Measurements from ENCODE around the gene NUDT21. TPM values are rescaled to one million over a fixed set of nuclear protein-coding genes. Genes with fewer than 3 reads are reported as not detected.

The NUDT21 gene
- total RNA-seq, 2 experiments from 2014 or later = 333 to 349 TPM

- DNase-seq (peak; percentile 52), ATAC-seq (peak; percentile 47)
- peaks cover 59% of the 10 kb centered on the region for H3K4me1 Mint-ChIP-seq
- CTCF ChIA-PET = interaction anchor here (0.7 kb wide), 1 partner anchor 13 kb away, joined by 3 read pairs; no protein-coding TSS in a partner anchor
- no peaks in the 10 kb centered on the region for H3K9me3 Mint-ChIP-seq (ENCODE audit: low read depth)
- peak overlapping the region; percentile 82 for H3K27ac Mint-ChIP-seq
- H3K36me3 Mint-ChIP-seq (ENCODE audit: low read depth) = peaks cover 6% of the 10 kb centered on the region
- POLR2A ChIA-PET = interaction anchor here (0.6 kb wide), 1 partner anchor 277 kb away, joined by 3 read pairs; no protein-coding TSS in a partner anchor
- H3K4me3 Mint-ChIP-seq = peak overlapping the region; percentile 90
- H3K27me3 Mint-ChIP-seq = no peaks in the 10 kb centered on the region
- intact Hi-C loops (cut with DNase I, micrococcal nuclease) = loop anchor here (1.0 to 10.0 kb wide), 6 partner anchors 22 to 1310 kb away; partner anchors contain the start of genes KATNB1 (in 1 of the 2), NUDT21 (in 1 of the 2), NUP93 (in 1 of the 2) and OGFOD1 (in 1 of the 2)
Observed at GRCh38 chr16:56424791-56425438, 26.2 kb downstream of the NUDT21 start.

DNA sequence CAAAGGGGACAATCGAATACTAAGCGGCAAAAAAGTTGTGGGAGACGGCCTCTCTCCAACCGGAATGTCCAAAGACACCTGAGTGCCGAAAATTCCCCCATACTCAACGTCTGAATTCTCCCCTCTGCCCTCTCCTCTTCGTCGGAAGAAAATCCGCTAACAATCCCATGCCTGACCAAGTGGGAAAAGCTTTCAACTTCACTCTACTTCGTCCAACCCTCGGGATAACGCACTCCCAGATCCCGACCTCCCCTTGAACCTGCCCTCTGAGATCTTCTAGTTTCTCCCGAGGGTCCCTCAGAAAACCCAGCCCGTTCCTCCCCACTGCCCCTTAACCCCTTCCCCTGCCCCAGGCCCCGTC, 26.7 kb downstream of the NUDT21 start:
- ATAC-seq (no peak), DNase-seq (no peak)
- intact Hi-C loops (cut with DNase I, micrococcal nuclease) = loop anchor here in 1 of 2 experiments (10.0 kb wide), 1 partner anchor 1310 kb away; the partner anchor contains the start of gene KATNB1
- ChIA-PET POLR2A (interaction anchor here (0.6 to 1.3 kb wide), 2 partner anchors 23 to 278 kb away, joined by 3 read pairs; no protein-coding TSS in a partner anchor), CTCF (interaction anchor here (0.7 kb wide), 1 partner anchor 12 kb away, joined by 3 read pairs; no protein-coding TSS in a partner anchor)
- Mint-ChIP-seq H3K4me1 (peaks cover 59% of the 10 kb centered on the region), H3K4me3 (peak overlapping the region; percentile 90), H3K27ac (peak overlapping the region; percentile 82), H3K27me3 (no peaks in the 10 kb centered on the region), H3K9me3 (ENCODE audit: low read depth) (no peaks in the 10 kb centered on the region), H3K36me3 (ENCODE audit: low read depth) (peaks cover 6% of the 10 kb centered on the region)

DNA sequence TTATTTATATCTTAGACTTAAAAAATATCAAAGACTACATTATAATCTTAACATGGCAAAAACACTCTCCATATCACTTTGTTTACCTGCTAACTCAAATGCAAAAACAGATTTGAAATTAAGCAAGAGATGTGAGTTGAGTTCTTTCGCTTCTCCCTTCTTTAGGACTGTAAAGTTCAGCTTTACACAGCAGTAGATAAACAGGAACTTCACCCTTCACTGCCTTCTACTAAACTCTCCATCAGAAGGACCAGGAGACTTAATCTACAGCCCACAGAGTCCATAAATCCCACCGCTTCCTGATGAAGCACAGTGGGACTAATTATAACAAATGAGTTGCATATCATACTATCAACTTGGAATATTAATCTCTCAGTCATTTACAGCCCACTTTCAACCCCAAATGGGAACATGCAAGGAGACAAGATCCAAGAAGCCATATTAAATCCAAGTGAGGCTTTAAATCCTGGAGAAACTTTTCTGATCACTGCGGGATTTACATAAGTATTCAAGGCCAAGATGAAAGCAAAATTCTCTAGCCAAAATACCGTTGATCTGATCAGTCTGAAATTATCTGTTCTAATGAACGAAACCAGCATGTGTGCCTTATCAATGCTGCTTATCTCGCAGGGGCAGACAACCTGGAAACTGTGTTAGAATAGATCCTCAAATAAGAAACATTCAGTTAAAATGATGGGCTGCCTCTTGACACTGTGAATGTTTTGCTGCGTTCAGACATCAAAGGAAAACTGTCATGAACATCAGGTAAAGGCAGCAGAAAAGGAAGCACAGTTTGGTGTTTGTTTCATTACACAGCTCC, 27.3 kb downstream of the NUDT21 start:
- DNase-seq = no peak
- Mint-ChIP-seq H3K4me3 (peak overlapping the region; percentile 90), H3K27ac (peak overlapping the region; percentile 82), H3K27me3 (no peaks in the 10 kb centered on the region), H3K36me3 (ENCODE audit: low read depth) (peaks cover 6% of the 10 kb centered on the region), H3K4me1 (peaks cover 58% of the 10 kb centered on the region), H3K9me3 (ENCODE audit: low read depth) (no peaks in the 10 kb centered on the region)
- CTCF ChIA-PET = interaction anchor here (0.7 kb wide), 1 partner anchor 11 kb away, joined by 3 read pairs; no protein-coding TSS in a partner anchor
- POLR2A ChIA-PET = interaction anchor here (1.3 to 1.7 kb wide), 2 partner anchors 23 to 27 kb away, joined by 3 to 5 read pairs; partner anchors contain the start of genes NUDT21 and OGFOD1
- no peak for ATAC-seq
- intact Hi-C loops (cut with DNase I, micrococcal nuclease) = loop anchor here in 1 of 2 experiments (10.0 kb wide), 1 partner anchor 1311 kb away; the partner anchor contains the start of gene KATNB1

GRCh38 chr16:56422896-56423441, 28.2 kb downstream of the NUDT21 start:
- H3K9me3 Mint-ChIP-seq (ENCODE audit: low read depth) = no peaks in the 10 kb centered on the region
- H3K4me3 Mint-ChIP-seq = peak overlapping the region; percentile 12
- no peaks in the 10 kb centered on the region for H3K27me3 Mint-ChIP-seq
- ATAC-seq (no peak), DNase-seq (no peak)
- no peak overlapping the region for H3K27ac Mint-ChIP-seq
- peaks cover 6% of the 10 kb centered on the region for H3K36me3 Mint-ChIP-seq (ENCODE audit: low read depth)
- CTCF ChIA-PET = no interaction called here
- POLR2A ChIA-PET = interaction anchor here (1.3 to 1.7 kb wide), 2 partner anchors 24 to 28 kb away, joined by 3 to 5 read pairs; partner anchors contain the start of genes NUDT21 and OGFOD1
- intact Hi-C loops (cut with DNase I, micrococcal nuclease) = loop anchor here in 1 of 2 experiments (10.0 kb wide), 1 partner anchor 1312 kb away; the partner anchor contains the start of gene KATNB1
- H3K4me1 Mint-ChIP-seq = peaks cover 50% of the 10 kb centered on the region

DNA sequence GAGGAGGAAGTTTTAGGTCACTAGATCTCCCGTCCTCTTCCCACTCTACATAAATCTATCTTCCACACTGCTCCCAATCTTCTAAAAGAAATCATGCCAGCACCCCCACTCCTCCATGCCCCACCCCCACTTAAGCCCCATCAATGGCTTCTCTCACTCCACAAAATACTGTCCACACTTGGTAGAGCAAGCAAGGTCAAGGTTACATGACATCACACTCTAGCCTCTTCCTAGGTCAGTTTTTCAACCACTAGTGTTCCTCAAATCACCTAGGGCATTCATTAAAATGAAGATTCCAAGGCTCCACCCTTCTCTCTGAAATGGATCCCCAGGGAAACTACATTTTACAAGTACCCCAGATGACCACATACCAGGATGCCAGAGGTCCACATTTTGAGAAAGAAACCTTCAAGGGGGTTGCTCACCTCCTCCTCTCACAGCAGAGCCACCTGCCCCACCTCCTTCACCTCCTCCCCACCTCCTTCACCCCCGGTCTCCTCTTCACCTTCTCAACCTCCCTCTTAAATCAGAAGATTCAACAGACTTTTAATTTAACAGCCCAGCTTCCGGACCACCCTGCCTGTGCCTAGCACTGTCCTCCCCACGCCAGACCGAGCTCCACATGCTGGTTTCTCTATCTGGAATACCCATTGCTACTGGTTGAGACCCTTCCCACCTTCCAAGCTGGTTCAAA, 29.0 kb downstream of the NUDT21 start:
- peaks cover 6% of the 10 kb centered on the region for H3K36me3 Mint-ChIP-seq (ENCODE audit: low read depth)
- no peaks in the 10 kb centered on the region for H3K9me3 Mint-ChIP-seq (ENCODE audit: low read depth)
- ATAC-seq = no peak
- peaks cover 41% of the 10 kb centered on the region for H3K4me1 Mint-ChIP-seq
- no peak overlapping the region for H3K27ac Mint-ChIP-seq
- POLR2A ChIA-PET = interaction anchor here (1.7 kb wide), 1 partner anchor 29 kb away, joined by 5 read pairs; the partner anchor contains the start of genes NUDT21 and OGFOD1
- DNase-seq = no peak
- intact Hi-C loops (cut with DNase I, micrococcal nuclease) = loop anchor here in 1 of 2 experiments (10.0 kb wide), 1 partner anchor 1313 kb away; the partner anchor contains the start of gene KATNB1
- no peak overlapping the region for H3K4me3 Mint-ChIP-seq
- no peaks in the 10 kb centered on the region for H3K27me3 Mint-ChIP-seq
- CTCF ChIA-PET = no interaction called here

- H3K4me3 Mint-ChIP-seq = no peak overlapping the region
- H3K36me3 Mint-ChIP-seq (ENCODE audit: low read depth) = peaks cover 6% of the 10 kb centered on the region
- CTCF ChIA-PET = no interaction called here
- no peaks in the 10 kb centered on the region for H3K27me3 Mint-ChIP-seq
- ATAC-seq = no peak
- intact Hi-C loops (cut with DNase I, micrococcal nuclease) = loop anchor here in 1 of 2 experiments (10.0 kb wide), 1 partner anchor 1313 kb away; the partner anchor contains the start of gene KATNB1
- H3K27ac Mint-ChIP-seq = no peak overlapping the region
- DNase-seq = no peak
- no peaks in the 10 kb centered on the region for H3K9me3 Mint-ChIP-seq (ENCODE audit: low read depth)
- POLR2A ChIA-PET = interaction anchor here (0.6 kb wide), 1 partner anchor 19 kb away, joined by 4 read pairs; no protein-coding TSS in a partner anchor
- peaks cover 39% of the 10 kb centered on the region for H3K4me1 Mint-ChIP-seq
Observed at GRCh38 chr16:56421313-56421712, 29.8 kb downstream of the NUDT21 start.

DNA sequence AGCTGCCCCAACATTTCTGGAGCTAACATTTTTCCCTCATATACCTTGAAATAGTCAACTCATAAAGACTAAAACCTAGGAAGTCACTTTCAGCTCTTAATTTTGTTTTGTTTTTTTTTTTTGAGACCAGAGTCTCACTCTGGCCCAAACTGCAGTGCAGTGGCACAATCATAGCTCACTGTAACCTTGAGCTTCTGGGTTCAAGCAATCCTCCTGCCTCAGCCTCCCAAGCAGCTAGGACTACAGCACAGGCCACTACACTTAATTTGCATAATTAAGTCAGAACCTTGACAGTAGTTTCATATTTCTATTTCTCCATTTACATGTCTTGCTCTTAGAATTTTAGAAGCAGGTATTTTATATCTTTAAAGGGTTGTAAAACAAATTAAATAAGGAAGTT, 30.5 kb downstream of the NUDT21 start:
- no peak overlapping the region for H3K4me3 Mint-ChIP-seq
- DNase-seq (no peak), ATAC-seq (no peak)
- H3K4me1 Mint-ChIP-seq = peaks cover 37% of the 10 kb centered on the region
- POLR2A ChIA-PET = interaction anchor here (0.6 kb wide), 1 partner anchor 63 kb away, joined by 5 read pairs; no protein-coding TSS in a partner anchor
- no peak overlapping the region for H3K27ac Mint-ChIP-seq
- no peaks in the 10 kb centered on the region for H3K9me3 Mint-ChIP-seq (ENCODE audit: low read depth)
- CTCF ChIA-PET = interaction anchor here (0.6 kb wide), 1 partner anchor 299 kb away, joined by 3 read pairs; no protein-coding TSS in a partner anchor
- peaks cover 6% of the 10 kb centered on the region for H3K36me3 Mint-ChIP-seq (ENCODE audit: low read depth)
- no peaks in the 10 kb centered on the region for H3K27me3 Mint-ChIP-seq
- intact Hi-C loops (cut with DNase I, micrococcal nuclease) = loop anchor here in 1 of 2 experiments (10.0 kb wide), 1 partner anchor 1314 kb away; the partner anchor contains the start of gene KATNB1

- DNase-seq (no peak), ATAC-seq (no peak)
- H3K27ac Mint-ChIP-seq = no peak overlapping the region
- peaks cover 42% of the 10 kb centered on the region for H3K4me1 Mint-ChIP-seq
- ChIA-PET POLR2A (interaction anchor here (0.6 to 0.7 kb wide), 2 partner anchors 16 to 63 kb away, joined by 5 to 6 read pairs; no protein-coding TSS in a partner anchor), CTCF (interaction anchor here (0.6 kb wide), 1 partner anchor 300 kb away, joined by 3 read pairs; no protein-coding TSS in a partner anchor)
- no peaks in the 10 kb centered on the region for H3K9me3 Mint-ChIP-seq (ENCODE audit: low read depth)
- intact Hi-C loops (cut with DNase I, micrococcal nuclease) = loop anchor here in 1 of 2 experiments (10.0 kb wide), 1 partner anchor 1315 kb away; the partner anchor contains the start of gene KATNB1
- no peaks in the 10 kb centered on the region for H3K27me3 Mint-ChIP-seq
- no peak overlapping the region for H3K4me3 Mint-ChIP-seq
- peaks cover 6% of the 10 kb centered on the region for H3K36me3 Mint-ChIP-seq (ENCODE audit: low read depth)
Observed at GRCh38 chr16:56419740-56420548, 31.2 kb downstream of the NUDT21 start.

- POLR2A ChIA-PET = no interaction called here
- CTCF ChIA-PET = no interaction called here
- intact Hi-C loops (cut with DNase I, micrococcal nuclease) = no loop called here
Observed at GRCh38 chr16:56417138-56417537, 34.0 kb downstream of the NUDT21 start.

DNA sequence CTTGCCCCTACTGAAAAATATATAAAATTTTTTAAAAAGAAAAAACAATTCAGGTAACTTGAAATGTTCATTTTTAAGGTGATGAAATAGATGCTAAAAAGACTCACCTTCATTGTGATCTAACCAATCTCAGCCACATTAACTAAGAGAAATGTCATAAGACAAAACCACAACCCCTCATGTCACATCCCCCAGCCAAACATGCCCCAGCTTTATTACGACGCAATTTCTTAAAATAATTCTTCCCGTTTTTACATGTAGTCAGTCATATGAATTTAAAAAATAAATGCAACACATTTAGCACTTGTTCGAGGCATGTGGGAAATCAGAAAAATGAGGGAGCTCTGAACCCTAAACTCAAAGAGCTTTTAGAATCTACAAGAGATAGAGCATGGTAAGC, 35.3 kb downstream of the NUDT21 start:
- DNase-seq (no peak), ATAC-seq (no peak)
- intact Hi-C loops (cut with DNase I, micrococcal nuclease) = no loop called here
- no peaks in the 10 kb centered on the region for H3K9me3 Mint-ChIP-seq (ENCODE audit: low read depth)
- ChIA-PET POLR2A (no interaction called here), CTCF (no interaction called here)
- H3K27me3 Mint-ChIP-seq = no peaks in the 10 kb centered on the region
- peaks cover 16% of the 10 kb centered on the region for H3K4me1 Mint-ChIP-seq
- peaks cover 17% of the 10 kb centered on the region for H3K36me3 Mint-ChIP-seq (ENCODE audit: low read depth)
- peak overlapping the region; percentile 5 for H3K27ac Mint-ChIP-seq
- H3K4me3 Mint-ChIP-seq = no peak overlapping the region

More at GRCh38 chr16:56417138-56417537, 34.0 kb downstream of the NUDT21 start:
- DNase-seq (no peak), ATAC-seq (no peak)
- no peak overlapping the region for H3K4me3 Mint-ChIP-seq
- H3K27ac Mint-ChIP-seq = no peak overlapping the region
- no peaks in the 10 kb centered on the region for H3K9me3 Mint-ChIP-seq (ENCODE audit: low read depth)
- H3K27me3 Mint-ChIP-seq = no peaks in the 10 kb centered on the region
- peaks cover 25% of the 10 kb centered on the region for H3K4me1 Mint-ChIP-seq
- H3K36me3 Mint-ChIP-seq (ENCODE audit: low read depth) = peaks cover 14% of the 10 kb centered on the region

All from activated CD4-positive, alpha-beta T cell treated with anti-CD3 and anti-CD28 coated beads for 36 hours (primary cell).